ENCODE data around the gene TMIGD2.

TMIGD2 gene

DNA sequence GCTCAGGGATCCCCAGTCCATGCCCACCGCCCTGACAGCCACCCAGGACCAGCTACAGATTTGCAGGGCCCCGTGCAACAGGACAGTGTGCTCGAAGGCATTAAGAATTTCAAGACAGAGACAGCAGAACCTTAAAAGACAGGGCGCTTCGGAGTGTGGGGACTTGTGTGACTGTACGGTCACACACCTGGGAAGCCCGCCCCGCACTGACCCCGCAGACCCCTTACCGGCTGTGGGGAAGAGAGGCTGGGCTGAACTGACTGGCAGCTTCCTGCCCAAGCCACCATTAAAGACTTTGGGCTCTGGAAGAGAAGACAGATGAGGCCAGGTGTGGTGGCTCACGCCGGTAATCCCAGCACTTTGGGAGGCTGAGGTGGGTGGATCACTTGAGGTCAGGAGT, 22.0 kb upstream of the TMIGD2 start:
- Histone ChIP-seq H3K36me3 (no peaks in the 10 kb centered on the region), H3K4me3 (ENCODE audit: low read depth in 1 of 2, low read length in 1 of 2) (no peak overlapping the region), H3K4me1 (ENCODE audit: control insufficient read depth in 1 of 2, insufficient read depth in 1 of 2, low read depth in 1 of 2, low read length in 1 of 2) (peaks cover 10 to 19% of the 10 kb centered on the region in 2 experiments), H3K9me3 (peaks cover 8% of the 10 kb centered on the region), H3K27ac (no peak overlapping the region), H3K27me3 (peaks cover 48% of the 10 kb centered on the region)
- TF ChIP-seq, protein P1, sequence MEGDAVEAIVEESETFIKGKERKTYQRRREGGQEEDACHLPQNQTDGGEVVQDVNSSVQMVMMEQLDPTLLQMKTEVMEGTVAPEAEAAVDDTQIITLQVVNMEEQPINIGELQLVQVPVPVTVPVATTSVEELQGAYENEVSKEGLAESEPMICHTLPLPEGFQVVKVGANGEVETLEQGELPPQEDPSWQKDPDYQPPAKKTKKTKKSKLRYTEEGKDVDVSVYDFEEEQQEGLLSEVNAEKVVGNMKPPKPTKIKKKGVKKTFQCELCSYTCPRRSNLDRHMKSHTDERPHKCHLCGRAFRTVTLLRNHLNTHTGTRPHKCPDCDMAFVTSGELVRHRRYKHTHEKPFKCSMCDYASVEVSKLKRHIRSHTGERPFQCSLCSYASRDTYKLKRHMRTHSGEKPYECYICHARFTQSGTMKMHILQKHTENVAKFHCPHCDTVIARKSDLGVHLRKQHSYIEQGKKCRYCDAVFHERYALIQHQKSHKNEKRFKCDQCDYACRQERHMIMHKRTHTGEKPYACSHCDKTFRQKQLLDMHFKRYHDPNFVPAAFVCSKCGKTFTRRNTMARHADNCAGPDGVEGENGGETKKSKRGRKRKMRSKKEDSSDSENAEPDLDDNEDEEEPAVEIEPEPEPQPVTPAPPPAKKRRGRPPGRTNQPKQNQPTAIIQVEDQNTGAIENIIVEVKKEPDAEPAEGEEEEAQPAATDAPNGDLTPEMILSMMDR (IDR thresholded peaks at IDR 0.05): no peak

DNA sequence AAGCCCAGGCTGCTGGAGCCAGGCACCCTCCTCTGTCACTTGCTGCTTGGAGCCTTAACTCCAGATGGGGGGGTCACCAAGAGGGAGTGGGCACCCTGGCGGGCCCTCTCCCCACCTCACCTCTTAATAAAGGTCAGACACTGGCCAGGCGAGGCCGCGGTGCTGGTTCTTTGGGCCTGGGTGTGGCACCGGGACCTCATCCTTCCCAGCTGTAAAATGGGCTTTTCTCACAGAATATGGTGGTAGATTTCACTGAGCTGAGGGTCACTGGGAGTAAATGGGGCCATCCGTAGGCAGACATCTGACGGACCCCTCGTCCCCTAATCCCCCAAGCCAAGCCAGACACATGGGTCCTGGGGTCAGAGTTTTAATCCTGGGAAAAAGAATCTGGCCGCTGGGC, 21.5 kb upstream of the TMIGD2 start:
- peaks cover 43% of the 10 kb centered on the region for H3K27me3 ChIP-seq
- no peak overlapping the region for H3K4me3 ChIP-seq (ENCODE audit: low read depth in 1 of 2, low read length in 1 of 2)
- H3K27ac ChIP-seq: no peak overlapping the region
- peaks cover 8 to 18% of the 10 kb centered on the region in 2 experiments for H3K4me1 ChIP-seq (ENCODE audit: control insufficient read depth in 1 of 2, insufficient read depth in 1 of 2, low read depth in 1 of 2, low read length in 1 of 2)
- TF ChIP-seq, protein P1 (IDR thresholded peaks at IDR 0.05): no peak
- H3K9me3 ChIP-seq: peaks cover 8% of the 10 kb centered on the region
- H3K36me3 ChIP-seq: no peaks in the 10 kb centered on the region

DNA sequence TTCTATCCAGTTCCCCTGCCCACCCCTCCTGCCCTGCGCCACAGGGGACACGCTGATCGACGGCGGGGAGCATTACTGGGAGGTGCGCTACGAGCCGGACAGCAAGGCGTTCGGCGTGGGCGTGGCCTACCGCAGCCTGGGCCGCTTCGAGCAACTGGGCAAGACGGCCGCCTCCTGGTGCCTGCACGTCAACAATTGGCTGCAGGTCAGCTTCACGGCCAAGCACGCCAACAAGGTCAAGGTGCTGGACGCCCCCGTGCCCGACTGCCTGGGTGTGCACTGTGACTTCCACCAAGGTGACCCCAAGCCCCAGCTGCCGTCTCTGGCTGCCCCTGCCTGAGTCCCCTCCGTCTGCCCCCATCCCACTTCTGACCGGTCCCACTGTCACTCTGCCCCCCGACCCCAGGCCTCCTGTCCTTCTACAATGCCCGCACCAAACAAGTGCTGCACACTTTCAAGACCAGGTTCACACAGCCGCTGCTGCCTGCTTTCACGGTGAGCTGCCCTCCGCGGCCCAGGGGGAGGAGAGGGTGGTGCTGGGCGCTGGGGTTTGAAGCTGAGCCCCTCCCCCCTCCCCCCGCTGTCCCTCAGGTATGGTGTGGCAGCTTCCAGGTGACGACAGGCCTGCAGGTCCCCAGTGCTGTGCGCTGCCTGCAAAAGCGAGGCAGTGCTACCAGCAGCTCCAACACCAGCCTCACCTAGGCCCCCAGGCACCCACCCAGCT, 20.9 kb upstream of the TMIGD2 start:
- peaks cover 37% of the 10 kb centered on the region for H3K27me3 ChIP-seq
- H3K36me3 ChIP-seq: no peaks in the 10 kb centered on the region
- no peak overlapping the region for H3K27ac ChIP-seq
- H3K9me3 ChIP-seq: peaks cover 8% of the 10 kb centered on the region
- H3K4me1 ChIP-seq (ENCODE audit: control insufficient read depth in 1 of 2, insufficient read depth in 1 of 2, low read depth in 1 of 2, low read length in 1 of 2): peaks cover 6 to 14% of the 10 kb centered on the region in 2 experiments
- H3K4me3 ChIP-seq (ENCODE audit: low read depth in 1 of 2, low read length in 1 of 2): no peak overlapping the region
- TF ChIP-seq, protein P1 (IDR thresholded peaks at IDR 0.05): no peak

DNA sequence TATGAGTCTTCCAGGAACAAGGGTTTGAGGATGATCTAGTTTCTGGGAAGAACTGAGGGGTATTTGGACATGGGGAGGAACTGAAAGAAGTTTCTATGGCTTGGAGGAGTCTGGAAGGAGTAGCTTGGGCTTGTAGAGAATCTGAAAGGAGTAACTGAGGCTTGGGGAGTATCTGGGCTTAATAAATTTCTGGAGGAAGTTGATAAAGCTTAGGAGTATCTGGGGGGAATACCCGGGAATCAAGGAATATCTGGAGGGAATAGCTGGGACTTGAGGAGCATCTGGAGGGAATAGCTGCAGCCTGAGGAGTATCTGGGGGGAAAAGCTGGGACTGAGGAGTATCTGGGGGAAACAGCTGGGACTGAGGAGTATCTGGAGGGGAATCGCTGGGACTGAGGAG, 18.2 kb upstream of the TMIGD2 start:
- no peak overlapping the region for H3K4me3 ChIP-seq (ENCODE audit: low read depth in 1 of 2, low read length in 1 of 2)
- H3K27me3 ChIP-seq: peaks cover 10% of the 10 kb centered on the region
- H3K4me1 ChIP-seq (ENCODE audit: control insufficient read depth in 1 of 2, insufficient read depth in 1 of 2, low read depth in 1 of 2, low read length in 1 of 2): no peaks in the 10 kb centered on the region
- H3K9me3 ChIP-seq: peaks cover 8% of the 10 kb centered on the region
- H3K27ac ChIP-seq: no peak overlapping the region
- TF ChIP-seq, protein P1 (IDR thresholded peaks at IDR 0.05): no peak
- H3K36me3 ChIP-seq: no peaks in the 10 kb centered on the region

DNA sequence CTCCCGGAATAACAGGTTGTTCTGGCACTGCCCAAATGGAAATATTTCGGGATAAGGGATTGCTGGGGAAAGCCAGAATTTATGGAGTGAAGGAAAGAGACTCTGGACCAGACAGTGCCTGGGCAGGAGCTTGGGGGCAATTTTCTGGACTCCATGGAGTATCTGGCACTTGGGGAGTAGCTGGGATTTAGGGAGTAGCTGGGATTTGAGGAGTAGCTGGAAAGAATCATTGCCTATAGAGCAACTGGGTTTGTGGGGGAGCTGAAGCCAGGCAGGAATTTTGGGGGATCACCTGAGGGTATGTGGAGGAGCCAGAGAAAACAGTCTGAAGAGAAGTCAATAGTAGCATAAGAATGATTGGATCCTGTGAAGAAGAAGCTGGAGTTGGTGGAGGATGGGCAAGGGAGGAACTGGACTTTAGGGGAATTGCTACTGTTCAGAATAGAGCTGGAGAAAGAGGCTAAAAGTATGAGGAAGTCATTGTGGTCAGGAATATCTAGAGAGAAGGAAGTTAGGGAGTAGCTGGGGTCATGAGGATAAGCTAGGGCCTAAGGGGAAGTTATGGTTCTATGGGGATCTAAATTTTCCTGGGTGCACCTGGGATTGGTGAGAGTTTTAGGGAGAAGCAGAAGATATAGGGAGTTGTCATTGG, 17.0 kb upstream of the TMIGD2 start:
- Histone ChIP-seq H3K4me3 (ENCODE audit: low read depth in 1 of 2, low read length in 1 of 2) (no peak overlapping the region), H3K27me3 (peaks cover 3% of the 10 kb centered on the region), H3K4me1 (ENCODE audit: control insufficient read depth in 1 of 2, insufficient read depth in 1 of 2, low read depth in 1 of 2, low read length in 1 of 2) (peaks cover 0 to 2% of the 10 kb centered on the region in 2 experiments)

More for the DNA sequence above, 17.0 kb upstream of the TMIGD2 start:
- TF ChIP-seq, protein P1 (IDR thresholded peaks at IDR 0.05): no peak
- peaks cover 8% of the 10 kb centered on the region for H3K9me3 ChIP-seq
- H3K36me3 ChIP-seq: no peaks in the 10 kb centered on the region
- no peak overlapping the region for H3K27ac ChIP-seq
